DMS 273 (cell line): Measurements from ENCODE around the gene ACTL8.

Experiments
- DNase-seq: peaks from one replicate; lab custom pipeline; 2025; ENCODE audit not compliant: unreplicated experiment; lab: John Stamatoyannopoulos, UW

The ACTL8 gene

DNA sequence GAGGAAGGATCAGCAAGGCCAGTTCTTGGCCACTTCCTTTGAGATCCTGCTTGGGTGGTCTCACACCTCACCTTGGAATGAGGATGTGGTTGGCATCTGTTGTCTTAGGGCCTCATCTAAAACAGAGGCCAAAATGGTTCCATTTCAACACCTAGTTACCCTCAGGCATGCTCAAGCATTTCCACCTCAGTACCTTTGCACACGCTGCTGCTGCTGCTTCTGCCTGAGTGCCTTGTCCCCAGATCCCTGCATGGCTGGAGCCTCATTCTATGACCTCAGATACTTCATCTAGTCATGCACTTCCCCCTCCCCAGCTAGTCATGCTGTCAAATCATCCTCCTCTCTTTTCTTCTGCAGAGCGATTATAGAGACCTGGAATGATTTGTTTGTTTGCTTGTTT is 86.8 kb downstream of the ACTL8 start:
- no peak for DNase-seq

DNA sequence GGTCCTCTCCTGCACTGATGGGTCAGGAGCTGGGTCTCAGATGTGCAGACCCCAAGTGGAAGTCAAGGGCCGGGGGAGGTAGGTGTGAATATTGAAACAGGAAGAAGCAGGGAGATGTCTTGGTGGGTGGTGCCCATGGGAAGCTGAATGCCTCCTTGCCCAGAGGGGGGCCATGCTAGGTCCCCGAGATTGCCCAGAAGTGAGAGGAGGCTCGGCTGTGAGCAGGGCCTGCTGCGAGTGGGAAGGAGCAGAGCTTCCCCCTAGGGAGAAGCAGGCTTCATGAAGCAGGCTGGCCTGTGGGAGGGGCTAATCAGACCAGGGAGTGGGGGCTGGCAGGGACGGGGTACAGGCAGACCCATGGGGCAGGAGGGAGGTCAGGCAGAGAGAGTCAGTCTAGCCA is 87.6 kb downstream of the ACTL8 start:
- DNase-seq = no peak

DNA sequence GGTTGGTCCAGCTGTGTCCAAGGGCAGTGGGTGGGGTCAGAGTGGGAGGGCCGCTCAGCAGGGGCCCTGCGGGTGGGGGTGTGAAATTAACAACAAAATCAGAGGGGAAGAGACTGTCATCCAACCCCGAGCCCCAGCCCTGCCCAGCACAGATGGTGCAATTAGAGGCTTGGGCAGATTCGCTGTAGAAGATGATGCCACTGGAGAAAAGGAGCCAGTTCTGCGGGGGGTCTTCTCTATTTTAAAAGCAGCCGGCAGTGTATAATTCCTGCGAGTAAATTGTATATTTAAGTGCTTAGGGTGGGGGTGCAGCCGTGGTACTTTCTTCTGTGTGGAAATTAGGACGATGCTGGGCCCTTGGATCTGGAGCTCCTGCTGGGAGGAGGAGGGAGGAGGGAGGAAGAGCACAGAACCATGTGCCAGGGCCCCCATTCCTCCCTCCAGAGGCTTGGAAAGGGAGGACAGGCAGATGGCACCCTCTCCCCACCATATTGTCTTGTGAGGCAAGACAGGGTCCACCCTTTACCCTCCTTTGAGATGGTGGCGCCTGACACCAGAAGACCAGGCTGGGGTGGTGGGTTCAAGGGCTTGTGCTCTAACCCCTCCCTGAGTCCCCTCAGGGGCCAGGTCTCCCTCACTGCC is 89.2 kb downstream of the ACTL8 start:
- DNase-seq = peak; percentile 94

DNA sequence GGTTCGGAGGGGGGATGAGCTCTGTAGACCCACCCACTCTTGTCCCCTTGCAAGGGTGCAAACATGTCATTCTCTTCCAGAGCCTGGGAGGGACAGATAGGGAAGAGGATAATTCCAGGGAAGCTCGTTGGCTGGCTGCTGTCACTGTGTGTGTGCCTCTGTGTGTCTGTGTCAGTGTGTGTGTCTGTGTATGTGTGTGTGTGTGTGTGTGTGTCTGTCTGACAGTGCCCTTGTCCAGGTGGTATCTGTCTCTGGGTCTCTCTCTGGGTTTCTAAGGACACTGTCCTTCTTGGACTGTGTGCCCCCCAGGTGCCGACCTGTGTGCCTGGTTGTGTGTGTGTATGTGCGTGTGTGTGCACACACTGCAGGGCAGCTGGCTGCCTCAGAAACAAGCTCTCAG is 90.5 kb downstream of the ACTL8 start:
- DNase-seq = peak; percentile 37

DNA sequence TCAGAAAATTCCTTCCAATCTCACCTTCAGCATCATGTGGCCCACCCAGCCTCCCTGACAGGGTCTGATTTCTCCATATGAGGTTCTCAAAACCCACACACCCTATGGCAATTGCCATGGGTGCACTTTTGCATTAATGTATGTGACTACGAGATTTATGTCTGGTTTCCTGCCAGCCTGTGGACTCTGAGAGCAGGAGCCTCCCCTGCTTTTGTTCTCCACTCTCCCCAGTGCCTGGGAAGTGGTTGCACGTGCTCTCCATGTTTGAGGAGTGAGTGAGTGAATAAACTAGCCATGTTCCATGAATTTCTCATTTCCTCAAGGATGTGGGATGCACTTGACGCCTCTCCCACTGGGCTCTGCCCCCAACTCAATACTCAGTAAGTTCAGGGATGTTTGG is 91.2 kb downstream of the ACTL8 start:
- peak; percentile 29 for DNase-seq

DNA sequence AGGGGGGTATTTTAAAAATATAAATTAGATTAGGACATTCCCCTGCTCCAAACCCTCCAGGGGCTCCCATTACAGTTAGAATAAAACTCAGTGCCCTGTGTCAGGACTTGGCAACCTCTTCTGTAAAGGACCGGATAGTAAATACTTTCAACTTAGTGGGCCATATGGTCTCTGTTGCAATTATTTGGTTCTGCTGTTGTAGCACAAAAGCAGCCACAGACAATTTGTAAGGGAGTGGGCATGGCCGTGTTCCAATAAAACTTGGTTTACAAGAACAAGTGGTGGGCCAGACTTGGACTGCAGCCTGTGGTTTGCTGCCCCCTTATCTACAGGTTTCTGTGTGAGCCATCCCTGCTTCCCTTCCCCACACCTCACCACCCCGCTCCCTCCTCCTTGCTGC is 92.0 kb downstream of the ACTL8 start:
- peak; percentile 93 for DNase-seq

DNA sequence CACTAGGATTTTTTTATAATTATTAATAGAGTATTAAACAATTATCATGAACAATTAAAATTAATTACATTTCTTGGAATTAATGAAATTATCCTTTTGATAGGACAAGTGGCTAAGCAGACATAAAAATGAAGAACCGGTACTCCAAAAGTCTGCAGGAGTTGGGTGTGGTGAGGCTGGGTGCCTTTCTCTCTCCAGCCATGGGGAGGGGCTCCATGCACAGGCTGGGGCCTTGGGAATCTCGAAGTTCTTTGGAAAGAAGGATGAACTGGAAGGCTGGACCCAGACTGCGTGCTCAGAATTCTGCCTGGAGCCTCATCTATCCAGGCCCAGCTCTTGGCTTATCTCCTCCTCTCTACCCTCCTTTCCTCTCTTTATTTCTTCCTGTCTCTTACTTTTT is 94.1 kb downstream of the ACTL8 start:
- no peak for DNase-seq

DNA sequence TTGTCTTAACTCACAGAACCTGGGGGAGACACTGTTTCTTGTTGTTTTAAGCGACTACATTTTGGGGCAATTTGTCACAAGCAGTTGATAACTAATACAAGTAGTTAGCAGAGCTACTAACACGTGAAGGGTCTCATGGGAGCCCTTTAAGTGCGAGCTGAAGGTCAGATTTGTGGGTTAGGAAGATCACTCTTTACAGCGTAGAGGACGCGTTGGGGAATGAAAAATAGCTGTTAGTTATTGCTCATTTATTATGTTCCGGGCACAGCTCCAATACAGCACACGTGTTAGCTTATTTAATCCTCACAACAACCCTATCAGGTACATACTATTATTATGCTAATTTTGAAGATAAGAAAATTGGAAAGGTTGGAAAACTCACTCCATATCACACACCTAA is 95.9 kb downstream of the ACTL8 start:
- no peak for DNase-seq

DNA sequence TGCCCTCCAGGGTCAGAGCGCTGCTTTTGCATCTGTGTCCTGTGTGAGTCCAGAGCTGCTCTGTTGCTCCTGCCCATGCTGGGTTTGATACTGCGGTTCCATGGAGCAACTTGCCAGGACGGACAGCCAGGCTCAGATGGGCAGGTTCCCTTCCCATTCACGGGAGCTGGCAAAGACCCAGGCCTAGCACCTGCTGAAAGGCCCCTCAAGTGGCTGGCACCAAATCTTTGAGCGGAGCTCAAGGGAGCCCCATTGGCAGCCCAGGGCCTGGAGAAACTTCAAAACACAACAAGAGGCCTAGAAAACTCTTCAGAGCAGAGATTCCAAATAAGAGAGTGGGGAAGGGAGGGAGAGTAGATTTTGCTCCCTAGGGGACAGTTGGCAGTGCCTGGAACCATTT is 97.2 kb downstream of the ACTL8 start:
- no peak for DNase-seq

DNA sequence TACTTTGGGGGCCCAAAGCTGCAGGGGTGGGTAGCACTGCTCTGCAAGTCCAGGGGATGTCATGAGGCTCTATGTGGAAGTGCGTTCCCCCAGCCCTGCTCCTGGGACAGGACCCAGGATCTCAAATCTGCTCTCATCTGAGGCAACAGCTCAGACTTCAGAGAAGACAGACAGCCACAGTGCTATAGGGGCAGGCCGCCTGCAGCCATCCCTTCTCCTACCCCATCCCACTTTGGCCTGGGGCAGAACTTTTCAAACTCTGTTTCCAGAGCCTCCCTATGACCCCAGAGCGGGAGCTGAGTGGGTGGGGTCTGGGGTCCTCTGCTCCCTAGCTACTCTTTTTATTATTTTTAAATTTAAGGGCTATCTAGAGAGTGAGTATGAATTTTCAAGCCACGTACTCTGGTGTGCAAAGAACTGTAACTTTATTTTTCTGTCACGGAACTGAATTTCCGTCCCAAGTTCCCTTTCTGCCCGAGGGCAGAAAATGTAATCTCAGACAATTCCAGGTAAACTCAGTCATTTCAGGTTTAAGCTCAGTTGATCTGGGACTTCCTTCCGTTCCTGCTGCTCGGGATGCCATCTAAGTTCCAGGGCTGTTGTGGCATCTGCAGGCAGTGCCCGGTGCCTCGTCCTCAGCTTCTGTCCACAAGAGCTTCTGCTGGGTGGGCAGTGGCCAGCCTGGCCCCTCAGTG is 98.3 kb downstream of the ACTL8 start:
- no peak for DNase-seq

DNA sequence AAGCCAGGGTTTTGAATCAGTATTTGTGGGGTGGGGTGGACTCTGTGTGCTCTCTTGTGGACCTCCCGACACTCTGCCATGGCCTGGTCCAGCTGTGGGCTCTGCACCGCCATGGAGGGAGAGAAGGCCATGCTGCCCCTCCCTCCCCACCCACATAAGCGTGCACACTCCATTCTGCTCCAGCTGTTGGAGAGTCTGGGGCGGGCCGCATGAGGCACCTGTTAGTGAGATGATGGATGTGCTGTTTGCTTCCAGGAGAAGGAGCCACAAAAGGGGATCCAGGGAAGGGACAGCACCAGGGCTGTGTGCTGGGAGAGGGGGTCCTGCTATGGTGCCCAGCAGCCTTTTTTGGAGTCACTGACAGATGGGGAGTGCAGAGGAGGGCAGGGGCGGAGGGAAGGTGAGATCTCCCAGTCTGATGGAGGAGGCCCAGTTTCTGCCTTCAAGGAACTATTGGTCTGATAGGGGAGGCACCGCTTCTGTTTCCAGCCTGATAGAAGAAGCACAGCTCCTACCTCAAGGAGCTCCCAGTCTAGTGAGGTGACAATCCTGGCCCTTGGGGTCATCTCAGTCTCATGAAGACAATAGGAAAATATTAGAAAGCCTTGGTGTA is 101.5 kb downstream of the ACTL8 start:
- DNase-seq = no peak

DNA sequence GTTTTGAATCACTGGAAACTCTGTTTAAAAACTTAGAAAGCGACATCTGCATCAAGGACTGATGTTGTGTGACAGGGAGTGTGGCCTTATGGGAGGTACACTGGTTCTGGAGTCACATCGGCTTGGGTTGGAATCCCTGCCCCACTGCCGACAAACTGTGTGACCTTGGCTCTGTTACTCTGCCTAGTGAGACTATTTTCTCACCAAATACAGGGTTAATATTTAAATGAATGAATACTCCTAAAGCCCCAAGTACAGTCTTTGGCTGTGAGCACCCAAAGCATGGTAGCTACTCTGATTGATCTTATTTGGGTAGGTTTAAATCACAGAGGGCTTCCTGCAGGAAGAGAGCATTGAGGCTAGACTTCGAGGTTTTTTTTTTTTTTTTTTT is 102.0 kb downstream of the ACTL8 start:
- DNase-seq = no peak

DNA sequence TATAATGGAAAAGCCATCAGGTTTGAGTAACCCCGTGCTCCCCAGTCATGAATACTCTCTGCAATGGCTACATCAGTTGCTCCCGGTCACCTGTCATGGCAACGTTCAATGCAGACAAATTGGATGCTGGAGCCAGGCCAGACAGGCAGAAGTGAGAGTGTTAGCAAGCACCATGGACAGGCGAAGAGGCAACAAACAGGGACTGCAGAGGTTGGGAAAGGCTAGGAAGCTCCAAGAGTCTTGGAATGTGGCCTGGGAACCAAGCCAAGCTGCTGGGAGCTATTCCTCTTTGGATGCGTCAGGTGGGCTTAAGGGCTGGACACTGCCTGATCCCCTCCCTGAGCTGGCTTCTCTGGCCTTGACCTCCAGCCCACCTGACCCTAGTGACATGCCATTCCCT is 102.9 kb downstream of the ACTL8 start:
- peak; percentile 29 for DNase-seq

DNA sequence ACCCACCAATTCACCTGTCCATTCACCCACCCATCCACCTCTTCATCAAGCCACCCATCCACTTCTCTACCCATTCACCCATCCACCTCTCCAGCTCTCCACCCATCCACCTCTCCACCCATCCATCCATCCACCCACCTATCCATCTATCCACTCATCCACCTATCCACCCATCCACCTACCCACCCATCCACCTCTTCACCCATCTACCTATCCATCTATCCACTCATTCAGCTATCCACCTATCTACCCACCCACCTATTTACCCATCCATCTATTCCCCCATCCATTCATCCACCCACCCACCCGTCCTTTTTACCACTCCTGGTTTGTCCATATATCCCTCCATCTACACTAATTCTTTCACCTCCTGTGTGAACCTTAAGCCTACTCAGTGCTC is 105.7 kb downstream of the ACTL8 start:
- DNase-seq = no peak

DNA sequence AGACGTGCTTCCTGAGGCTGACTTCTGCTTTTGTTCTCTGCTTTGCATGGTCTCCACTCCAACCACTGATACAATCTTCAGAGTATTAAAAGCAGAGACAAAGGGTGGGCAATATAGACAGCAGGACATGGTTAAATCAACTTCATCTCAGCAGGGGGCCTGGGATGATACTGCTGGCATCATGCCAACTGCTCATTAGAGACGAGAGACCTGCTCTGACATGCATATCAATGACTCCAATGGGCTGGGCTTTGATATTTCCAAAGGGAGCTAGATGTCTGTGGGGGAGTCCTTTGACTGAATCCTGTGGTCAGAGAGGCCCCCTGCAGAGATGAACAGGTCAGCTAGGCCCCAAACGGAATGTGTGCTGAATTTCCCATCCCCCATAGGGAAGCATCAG is 106.6 kb downstream of the ACTL8 start:
- DNase-seq = peak; percentile 54

DNA sequence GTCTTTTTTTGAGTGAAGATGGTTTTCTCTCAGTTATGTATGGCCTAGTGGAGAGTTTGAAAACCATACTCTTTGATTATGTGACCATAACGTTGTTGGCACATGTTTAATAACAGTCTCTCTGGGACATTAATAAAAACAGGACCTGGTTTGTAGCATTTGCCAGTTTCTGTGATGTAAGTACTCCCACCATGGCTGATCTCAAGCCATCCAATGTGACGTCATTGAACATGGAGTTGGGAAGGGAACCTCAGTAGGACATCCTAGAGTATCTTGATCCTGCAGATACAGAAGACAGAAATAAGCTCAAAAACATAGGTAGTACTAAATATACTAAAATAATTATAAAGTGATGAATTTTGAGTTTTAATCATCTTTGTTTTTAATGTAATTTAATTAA is 107.0 kb downstream of the ACTL8 start:
- DNase-seq = no peak

DNA sequence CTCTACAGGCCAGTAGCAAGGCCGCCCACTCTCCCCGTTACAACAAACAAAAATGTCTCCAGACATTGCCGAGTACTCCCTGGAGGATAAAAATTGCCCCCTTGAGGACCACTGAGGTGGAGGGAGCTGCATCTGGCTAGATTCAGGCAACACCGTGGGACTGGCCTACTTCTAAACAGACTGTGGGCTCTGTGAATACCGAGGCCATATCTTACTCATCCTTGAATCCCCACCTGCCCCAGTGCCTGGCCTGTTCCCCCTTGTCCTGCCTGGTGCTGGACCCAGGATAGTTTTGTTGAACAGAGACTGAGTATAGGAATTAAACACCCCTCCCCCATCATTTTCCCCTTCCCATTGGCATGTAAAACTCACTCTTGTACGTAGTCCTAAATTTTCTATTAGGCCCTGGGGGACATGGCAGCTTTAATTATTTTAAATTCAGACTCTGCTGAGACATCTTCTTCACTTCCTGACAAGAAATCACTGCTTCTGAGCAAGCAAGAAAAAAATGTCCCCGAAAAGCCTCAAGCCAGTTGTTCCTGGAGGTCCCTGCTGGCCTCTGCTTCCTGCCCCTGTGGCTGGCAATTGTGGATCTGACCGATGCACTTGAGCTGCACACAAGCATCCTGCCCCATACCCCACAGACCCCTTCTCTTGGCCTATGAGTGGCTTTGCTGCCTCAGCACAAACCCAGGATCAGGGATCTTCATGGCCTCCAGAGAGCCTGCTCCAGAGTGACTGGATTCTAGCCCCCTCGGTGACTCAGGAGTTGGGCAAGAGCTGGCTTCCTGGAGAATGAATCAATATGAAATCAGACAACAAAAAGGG is 111.0 kb downstream of the ACTL8 start:
- DNase-seq = no peak

DNA sequence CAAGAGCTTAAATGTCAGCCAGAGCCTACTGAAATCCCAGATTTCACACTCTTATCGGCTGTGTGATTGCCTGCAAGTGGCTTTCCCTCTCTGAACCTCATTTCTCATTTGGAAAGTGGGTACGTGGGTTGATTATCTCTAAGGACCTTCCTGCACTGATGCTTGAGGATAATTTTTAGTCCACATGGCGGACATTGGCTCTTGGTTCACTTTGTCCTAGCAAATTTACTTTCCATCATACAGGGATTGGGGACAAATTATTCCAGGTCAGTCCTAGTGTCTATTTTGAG is 111.6 kb downstream of the ACTL8 start:
- no peak for DNase-seq

DNA sequence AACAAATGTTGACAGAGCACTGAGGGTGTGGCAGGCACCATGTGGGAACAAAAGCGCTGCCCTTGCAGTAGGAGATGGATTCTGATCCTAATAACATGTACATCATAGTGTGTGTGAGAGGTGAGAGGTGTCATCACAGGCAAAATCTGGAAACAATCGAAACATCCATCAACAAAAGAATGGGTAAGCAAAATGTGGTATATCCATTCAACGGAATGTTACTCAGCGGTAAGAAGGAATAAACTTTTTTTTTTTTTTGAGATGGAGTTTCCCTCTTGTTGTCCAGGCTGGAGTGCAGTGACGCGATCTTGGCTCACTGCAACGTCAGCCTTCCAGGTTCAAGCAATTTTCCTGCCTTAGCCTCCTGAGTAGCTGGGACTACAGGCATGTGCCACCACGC is 112.3 kb downstream of the ACTL8 start:
- no peak for DNase-seq

DNA sequence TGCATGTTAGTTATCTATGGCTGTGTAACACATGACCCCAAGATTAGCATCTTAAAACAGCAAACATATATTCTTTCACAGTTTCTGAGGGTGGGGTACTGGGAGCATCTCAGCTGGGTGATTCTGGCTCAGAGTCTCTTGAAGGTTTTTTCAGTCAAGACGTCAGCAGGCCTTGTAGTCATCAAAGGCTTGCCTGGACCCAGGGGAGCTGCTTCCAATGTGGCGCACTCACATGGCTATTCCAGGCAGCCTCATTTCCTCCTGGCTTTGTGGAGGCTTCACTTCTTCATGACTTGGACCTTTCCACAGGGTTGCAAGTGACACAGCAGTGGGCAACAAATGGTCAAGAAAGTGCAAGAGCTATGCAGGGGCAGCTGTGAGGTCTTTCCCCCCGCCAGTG is 114.7 kb downstream of the ACTL8 start:
- no peak for DNase-seq

DNA sequence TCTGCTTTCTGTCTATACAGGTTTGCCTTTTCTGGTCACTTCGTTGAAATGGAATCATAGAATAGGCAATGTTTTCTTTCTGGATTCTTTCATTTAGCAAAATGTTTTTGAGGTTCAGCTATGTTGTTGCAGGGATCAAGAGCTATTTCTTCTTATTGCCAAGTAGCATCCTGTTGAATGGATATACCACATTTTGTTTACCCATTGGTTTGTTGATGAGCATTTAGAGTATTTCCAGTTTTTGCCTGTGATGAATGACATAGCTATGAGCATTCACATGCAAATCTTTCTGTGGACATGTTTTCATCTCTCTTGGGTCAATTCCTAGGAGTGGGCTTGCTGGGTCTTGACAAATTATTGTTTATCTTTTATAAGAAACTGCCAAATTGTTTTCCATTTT is 115.5 kb downstream of the ACTL8 start:
- no peak for DNase-seq
